Heart left ventricle (tissue), 16 donors: Measurements from ENCODE around the gene STEAP1B. TPM values are rescaled to one million over a fixed set of nuclear protein-coding genes. Genes with fewer than 3 reads are reported as not detected.
"Not testable (repeated sequence)": the region's sequence is repeated elsewhere in the genome, so short reads cannot be mapped to it uniquely, and the experiment has no call there.

Experiments used
- ATAC-seq, 4 donors: fragments of 200-7000 bp; cut with Tn5 transposase; one replicate each; pipeline ENCODE4 v1.9.1; 2020 to 2022; ENCODE audit warnings: moderate library complexity in 4 of 4, mild to moderate bottlenecking in 3 of 4, moderate number of reproducible peaks in 1 of 4
- DNase-seq, 5 donors: peaks; one replicate each; pipeline ENCODE4 v3.0.0-alpha.2; 2020
- H3K27ac ChIP-seq, 12 donors: fragments of 200-600 bp; sonication (generic) in 4 of 12; one replicate each; pipeline versions ENCODE4 v1.5.0 to v1.8.0; 2016 to 2022; ENCODE audit warnings: mild to moderate bottlenecking in 2 of 12
- H3K27me3 ChIP-seq, 9 donors: fragments of 200-600 bp; sonication (generic) in 2 of 9; one replicate each; pipeline versions ENCODE4 v1.5.1 to v1.8.0; 2016 to 2022; ENCODE audit warnings: mild to moderate bottlenecking in 3 of 9
- H3K36me3 ChIP-seq, 9 donors: fragments of 200-600 bp; sonication (generic) in 2 of 9; one replicate each; pipeline versions ENCODE4 v1.5.0 to v1.8.0; 2018 to 2022; ENCODE audit warnings: mild to moderate bottlenecking in 2 of 9
- H3K4me1 ChIP-seq, 12 donors: fragments of 200-600 bp; sonication (generic) in 4 of 12; one replicate each; pipeline versions ENCODE4 v1.5.0 to v1.8.0; 2016 to 2022; ENCODE audit warnings: mild to moderate bottlenecking in 3 of 12
- H3K4me3 ChIP-seq, 12 donors: fragments of 200-600 bp; sonication (generic) in 4 of 12; one replicate each; pipeline versions ENCODE4 v1.5.0 to v1.8.0; 2017 to 2022; ENCODE audit warnings: mild to moderate bottlenecking in 9 of 12, moderate library complexity in 4 of 12
- H3K9me3 ChIP-seq, 12 donors: fragments of 200-600 bp; sonication (generic) in 4 of 12; one replicate each; pipeline versions ENCODE4 v1.5.0 to v1.8.0; 2016 to 2022; ENCODE audit warnings: mild to moderate bottlenecking in 1 of 12
- CTCF ChIP-seq, 12 donors: fragments of 200-600 bp; sonication (generic) in 4 of 12; IDR thresholded peaks; one replicate each; pipeline versions ENCODE4 v1.5.0 to v1.8.0; 2018 to 2022; ENCODE audit warnings: antibody characterized with exemption in 12 of 12, mild to moderate bottlenecking in 5 of 12
- POLR2A ChIP-seq, 2 donors: fragments of 450-650 bp; IDR thresholded peaks; one replicate each; pipeline ENCODE4 v1.6.1; 2017; ENCODE audit warnings: antibody characterized with exemption in 2 of 2, mild to moderate bottlenecking in 2 of 2, moderate library complexity in 2 of 2
- WGBS, 4 donors: extraction: QIAGEN DNeasy Blood & Tissue Kit in 2 of 4; methylation state at CpG; one replicate each; pipeline versions ENCODE4 v1.1.5 to v1.1.7; 2013 to 2018; 5-methylcytosine and 5-hydroxymethylcytosine counted together
- intact Hi-C, 10 donors: fragments of 100-400 bp; cut with DNase I; formaldehyde crosslinking; loops; one replicate each; pipeline versions ENCODE4 v1.11.1 to v1.14.2; 2022
- polyA plus RNA-seq, 2 donors: library from polyadenylated mRNA; stranded (reverse); fragments of 200-250 nt; gene quantifications; one replicate each; pipeline ENCODE4 v1.2.3, GENCODE V29; 2013
- total RNA-seq, 9 donors: library from RNA; depleted of rRNA in 2 of 9; stranded (reverse); fragments of >200 nt in 2 of 9; fragmentation: NEBNext Ultra II Directional in 3 of 9; extraction: Animal tissue kit (Norgen Biotek cat#: 25700) in 3 of 9; gene quantifications; one replicate each; pipeline versions ENCODE4 v1.1.0 to v1.2.4, GENCODE V29; 2016 to 2023
- donor health status: ischemic (EF 13 %, LVEDD 7.1; RV severe dilation, severe dysfunction).
- donor health status: healthy with polysubstance abuse.
- donor health status: DM: no; HTN: yes; CAD: no.
- donor health status: DM: no; HTN: no; CAD: no.
- donor health status: ischemic (EF 25% LVEDD 6.9; RV normal size, moderate dysfunction).
- donor health status: ischemic (EF 25% LVEDD 5.7; RV mildly dilated, moderate dysfunction).
- donor health status: healthy.
- donor health status: DM: yes; HTN: yes; CAD: no.
- donor health status: ischemic (EF 35%, LVEDD 5.7; RV mildly dilated, moderate dysfunction).
- donor health status: nonischemic (EF 11% LVEDD 7.7; RV severe dilation, severe dysfunction).
- donor health status: DM: yes; HTN: yes; CAD: no.
- donor health status: PGD.
- donor health status: ischemic (EF 29% LVEDD 5.4; RV normal size, mild dysfunction).
- donor health status: nonischemic (EF 23%, LVEDD 6.1; RV moderate dilation, normal function).

The STEAP1B gene
- total and polyA plus RNA-seq, 11 donors: 0.26 to 1.7 (median 0.51) TPM; not detected in 2

GRCh38 chr7:22441157-22441556 is 58.8 kb downstream of the STEAP1B start:
- intact Hi-C loops: loop anchor here in 2 of 10 donors (5.0 to 10.0 kb wide), 3 partner anchors 84 to 226 kb away; partner anchors contain the start of gene RAPGEF5 (in 2 of the 2)
- no peak for DNase-seq
- ATAC-seq: no peak
- Histone ChIP-seq H3K27me3 (no peaks in the 10 kb centered on the region), H3K27ac (no peak overlapping the region), H3K36me3 (no peaks in the 10 kb centered on the region), H3K4me3 (no peak overlapping the region), H3K9me3 (peaks cover 0 to 9% (median 0%) of the 10 kb centered on the region in 12 donors), H3K4me1 (peaks cover 3 to 32% (median 23%) of the 10 kb centered on the region in 12 donors)
- 89 to 94% (median 91%) methylated on average over 3 of the region's 3 CpGs for WGBS, 4 donors
- no peak for TF ChIP-seq CTCF (IDR thresholded peaks at IDR 0.05)
- TF ChIP-seq POLR2A (IDR thresholded peaks at IDR 0.05): no peak

GRCh38 chr7:22438994-22439393 is 61.0 kb downstream of the STEAP1B start:
- Histone ChIP-seq H3K36me3 (no peaks in the 10 kb centered on the region), H3K27ac (no peak overlapping the region), H3K4me1 (peaks cover 0 to 12% (median 5%) of the 10 kb centered on the region in 12 donors), H3K27me3 (no peaks in the 10 kb centered on the region), H3K9me3 (peaks cover 0 to 9% (median 0%) of the 10 kb centered on the region in 12 donors), H3K4me3 (no peak overlapping the region)
- intact Hi-C loops: no loop called here
- no peak for TF ChIP-seq CTCF (IDR thresholded peaks at IDR 0.05)
- TF ChIP-seq POLR2A (IDR thresholded peaks at IDR 0.05): no peak
- DNase-seq (no peak), ATAC-seq (no peak)
- 80 to 88% (median 86%) methylated on average over 3 of the region's 3 CpGs for WGBS, 4 donors

- H3K4me3 ChIP-seq, ATAC-seq, DNase-seq, H3K9me3 ChIP-seq, intact Hi-C loops, H3K4me1 ChIP-seq, H3K36me3 ChIP-seq, H3K27me3 ChIP-seq, H3K27ac ChIP-seq: not testable (repeated sequence)
- WGBS, 4 donors: 88 to 95% (median 92%) methylated on average over 4 of the region's 4 CpGs
These were observed 63.4 kb downstream of the STEAP1B start for GRCh38 chr7:22436552-22436951.

- DNase-seq (no peak), ATAC-seq (no peak)
- intact Hi-C loops: no loop called here
- WGBS, 4 donors: 92 to 96% (median 93%) methylated on average over 8 of the region's 8 CpGs
- Histone ChIP-seq H3K27ac (no peak overlapping the region), H3K27me3 (no peaks in the 10 kb centered on the region), H3K4me3 (no peak overlapping the region), H3K36me3 (no peaks in the 10 kb centered on the region), H3K4me1 (peaks cover 0 to 8% (median 0%) of the 10 kb centered on the region in 12 donors), H3K9me3 (peaks cover 0 to 9% (median 0%) of the 10 kb centered on the region in 12 donors)
- no peak for TF ChIP-seq CTCF (IDR thresholded peaks at IDR 0.05)
- no peak for TF ChIP-seq POLR2A (IDR thresholded peaks at IDR 0.05)
These were observed 64.3 kb downstream of the STEAP1B start for GRCh38 chr7:22435720-22436119.

- DNase-seq (no peak), ATAC-seq (no peak)
- peaks cover 0 to 8% (median 0%) of the 10 kb centered on the region in 12 donors for H3K4me1 ChIP-seq
- 72 to 82% (median 76%) methylated on average over 4 of the region's 4 CpGs for WGBS, 4 donors
- H3K4me3 ChIP-seq: no peak overlapping the region
- intact Hi-C loops: no loop called here
- H3K27ac ChIP-seq: no peak overlapping the region
- no peaks in the 10 kb centered on the region for H3K27me3 ChIP-seq
- no peaks in the 10 kb centered on the region for H3K36me3 ChIP-seq
- H3K9me3 ChIP-seq: peaks cover 0 to 9% (median 0%) of the 10 kb centered on the region in 12 donors
- no peak for TF ChIP-seq CTCF (IDR thresholded peaks at IDR 0.05)
- TF ChIP-seq POLR2A (IDR thresholded peaks at IDR 0.05): no peak
These were observed 64.9 kb downstream of the STEAP1B start for GRCh38 chr7:22435105-22435504.
